Measurements from ENCODE around the gene CCNK. TPM values are rescaled to one million over a fixed set of nuclear protein-coding genes. Genes with fewer than 3 reads are reported as not detected.

Gene CCNK
- total RNA-seq, 4 donors from 2014 or later: 16.5 to 29.1 (median 21.4) TPM

GRCh38 chr14:99561864-99562263, 80.7 kb downstream of the CCNK start:
- Histone ChIP-seq H3K4me3 (no peak overlapping the region), H3K27ac (no peak overlapping the region), H3K36me3 (no peaks in the 10 kb centered on the region), H3K27me3 (no peaks in the 10 kb centered on the region), H3K9me3 (peaks cover 0 to 3% (median 0%) of the 10 kb centered on the region in 4 donors), H3K4me1 (peaks cover 0 to 54% (median 10%) of the 10 kb centered on the region in 4 donors)
- WGBS, 2 donors: 88 to 91% methylated on average over 10 of the region's 10 CpGs
- no peak for DNase-seq (ENCODE audit: low spot score in 2 of 2)
- TF ChIP-seq EP300 (IDR thresholded peaks at IDR 0.05): no peak
- TF ChIP-seq, protein P1, sequence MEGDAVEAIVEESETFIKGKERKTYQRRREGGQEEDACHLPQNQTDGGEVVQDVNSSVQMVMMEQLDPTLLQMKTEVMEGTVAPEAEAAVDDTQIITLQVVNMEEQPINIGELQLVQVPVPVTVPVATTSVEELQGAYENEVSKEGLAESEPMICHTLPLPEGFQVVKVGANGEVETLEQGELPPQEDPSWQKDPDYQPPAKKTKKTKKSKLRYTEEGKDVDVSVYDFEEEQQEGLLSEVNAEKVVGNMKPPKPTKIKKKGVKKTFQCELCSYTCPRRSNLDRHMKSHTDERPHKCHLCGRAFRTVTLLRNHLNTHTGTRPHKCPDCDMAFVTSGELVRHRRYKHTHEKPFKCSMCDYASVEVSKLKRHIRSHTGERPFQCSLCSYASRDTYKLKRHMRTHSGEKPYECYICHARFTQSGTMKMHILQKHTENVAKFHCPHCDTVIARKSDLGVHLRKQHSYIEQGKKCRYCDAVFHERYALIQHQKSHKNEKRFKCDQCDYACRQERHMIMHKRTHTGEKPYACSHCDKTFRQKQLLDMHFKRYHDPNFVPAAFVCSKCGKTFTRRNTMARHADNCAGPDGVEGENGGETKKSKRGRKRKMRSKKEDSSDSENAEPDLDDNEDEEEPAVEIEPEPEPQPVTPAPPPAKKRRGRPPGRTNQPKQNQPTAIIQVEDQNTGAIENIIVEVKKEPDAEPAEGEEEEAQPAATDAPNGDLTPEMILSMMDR (IDR thresholded peaks at IDR 0.05): no peak
- TF ChIP-seq POLR2A (IDR thresholded peaks at IDR 0.05): no peak

Small RNA genes within 50 kb of the gene (small RNA-seq; reads per million reads assigned to genes)
- gene RNU6-91P: not detected

Other genes starting within 250 kb of the CCNK start
- under 1 TPM; 0.21 to 0.78 (median 0.26) TPM for gene BCL11B, start 209.2 kb upstream of the CCNK start, total RNA-seq
- gene SETD3, start 550 bp upstream of the CCNK start, total RNA-seq: 100 to 1,000 TPM in 1 of 4 donors, 10 to 100 TPM in 3; 63.3 to 118 (median 80.6) TPM
- gene CCDC85C, start 122.8 kb downstream of the CCNK start, total RNA-seq: 1 to 10 TPM in 2 of 4 donors, under 1 TPM in 2; 0.60 to 4.6 (median 1.8) TPM
- 1 to 10 TPM; 2.6 to 3.9 (median 3.1) TPM for gene HHIPL1, start 163.7 kb downstream of the CCNK start, total RNA-seq
- gene CYP46A1, start 202.9 kb downstream of the CCNK start, total RNA-seq: 1 to 10 TPM; 1.2 to 3.7 (median 1.4) TPM

All from tibial nerve (tissue), 4 donors.